ENCODE measurements around the gene OR1K1. TPM values are rescaled to one million over a fixed set of nuclear protein-coding genes. Genes with fewer than 3 reads are reported as not detected.
A peak's percentile ranks its signal among the peaks of the same experiment; 100 is the strongest.

Gene OR1K1
- total RNA-seq, 1 experiment from 2014 or later: not detected

DNA sequence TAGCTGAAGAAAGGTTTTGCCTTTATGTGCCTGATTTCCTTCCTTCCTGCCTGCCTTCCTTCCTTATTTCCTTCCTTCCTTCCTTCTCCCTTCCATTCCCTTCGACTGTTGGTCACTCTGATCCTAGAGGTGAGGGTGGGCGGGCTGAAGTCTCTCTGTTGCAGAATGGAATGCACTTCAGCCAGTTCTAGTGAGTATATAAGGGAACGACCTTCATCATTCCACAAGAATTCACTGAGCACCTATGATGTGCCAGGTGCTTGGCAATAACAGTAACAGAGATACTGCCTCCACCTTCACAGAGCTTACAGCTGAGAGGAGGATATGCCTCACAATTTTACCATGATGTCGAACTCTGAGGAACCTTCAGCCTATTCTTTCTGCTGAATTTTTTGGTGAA, 19.9 kb upstream of the OR1K1 start:
- Histone ChIP-seq H3F3A (ENCODE audit: insufficient read depth, low read depth) (no peaks in the 10 kb centered on the region), H3K27me3 (ENCODE audit: insufficient read depth, low read depth) (no peaks in the 10 kb centered on the region), H4K20me1 (ENCODE audit: insufficient read depth) (no peaks in the 10 kb centered on the region), H3K4me1 (replicated peaks; ENCODE audit: insufficient read depth) (peaks cover 19% of the 10 kb centered on the region), H3K9me3 (ENCODE audit: insufficient read depth, low read depth) (no peaks in the 10 kb centered on the region), H3K36me3 (ENCODE audit: low read depth) (no peaks in the 10 kb centered on the region), H3K4me3 (no peak overlapping the region), H2AFZ (no peak overlapping the region), H3K27ac (no peak overlapping the region), H3K79me2 (ENCODE audit: low read depth) (no peaks in the 10 kb centered on the region), H3K4me2 (no peak overlapping the region), H3K9me2 (ENCODE audit: insufficient read depth) (no peaks in the 10 kb centered on the region; the same call in 1 of the 2 replicates)
- peak in 1 of 2 experiments; percentile 45 for DNase-seq
- no TSS peak for BruUV-seq (replicated peaks)
- POLR2A ChIA-PET (ENCODE audit: unreplicated experiment): no interaction called here
- TF ChIP-seq EZH2 (IDR thresholded peaks at IDR 0.05; ENCODE audit: low read depth): no peak
- TF ChIP-seq, protein P1, sequence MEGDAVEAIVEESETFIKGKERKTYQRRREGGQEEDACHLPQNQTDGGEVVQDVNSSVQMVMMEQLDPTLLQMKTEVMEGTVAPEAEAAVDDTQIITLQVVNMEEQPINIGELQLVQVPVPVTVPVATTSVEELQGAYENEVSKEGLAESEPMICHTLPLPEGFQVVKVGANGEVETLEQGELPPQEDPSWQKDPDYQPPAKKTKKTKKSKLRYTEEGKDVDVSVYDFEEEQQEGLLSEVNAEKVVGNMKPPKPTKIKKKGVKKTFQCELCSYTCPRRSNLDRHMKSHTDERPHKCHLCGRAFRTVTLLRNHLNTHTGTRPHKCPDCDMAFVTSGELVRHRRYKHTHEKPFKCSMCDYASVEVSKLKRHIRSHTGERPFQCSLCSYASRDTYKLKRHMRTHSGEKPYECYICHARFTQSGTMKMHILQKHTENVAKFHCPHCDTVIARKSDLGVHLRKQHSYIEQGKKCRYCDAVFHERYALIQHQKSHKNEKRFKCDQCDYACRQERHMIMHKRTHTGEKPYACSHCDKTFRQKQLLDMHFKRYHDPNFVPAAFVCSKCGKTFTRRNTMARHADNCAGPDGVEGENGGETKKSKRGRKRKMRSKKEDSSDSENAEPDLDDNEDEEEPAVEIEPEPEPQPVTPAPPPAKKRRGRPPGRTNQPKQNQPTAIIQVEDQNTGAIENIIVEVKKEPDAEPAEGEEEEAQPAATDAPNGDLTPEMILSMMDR (conservative IDR thresholded peaks at IDR 0.05): no peak
- CTCF ChIA-PET: no interaction called here
- intact Hi-C loops (cut with micrococcal nuclease; ENCODE audit: unreplicated experiment): no loop called here

DNA sequence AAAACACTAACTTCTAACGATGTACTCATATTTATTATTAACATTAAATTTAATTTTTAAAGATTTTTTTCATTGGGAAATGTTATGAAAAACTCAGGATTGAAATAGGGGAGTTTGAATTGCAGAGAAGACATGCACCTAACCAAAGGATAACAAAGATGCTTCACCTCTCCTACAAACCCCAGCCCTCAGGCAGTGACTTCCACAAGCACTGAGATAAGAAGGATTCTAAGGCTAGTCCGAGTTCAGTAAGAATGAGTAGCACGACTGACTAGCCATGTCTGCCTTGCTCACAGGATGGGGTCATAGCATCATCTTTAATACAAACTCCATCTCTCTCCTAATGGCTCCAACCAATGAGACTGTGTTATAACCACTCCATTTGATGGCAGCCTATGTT, 18.3 kb upstream of the OR1K1 start:
- TF ChIP-seq, protein P1 (conservative IDR thresholded peaks at IDR 0.05): no peak
- TF ChIP-seq EZH2 (IDR thresholded peaks at IDR 0.05; ENCODE audit: low read depth): no peak
- Histone ChIP-seq H3K4me1 (replicated peaks; ENCODE audit: insufficient read depth) (peaks cover 19% of the 10 kb centered on the region), H3K27me3 (ENCODE audit: insufficient read depth, low read depth) (no peaks in the 10 kb centered on the region), H2AFZ (no peak overlapping the region), H3F3A (ENCODE audit: insufficient read depth, low read depth) (no peaks in the 10 kb centered on the region), H3K9me2 (ENCODE audit: insufficient read depth) (no peaks in the 10 kb centered on the region; the same call in 1 of the 2 replicates), H3K4me3 (no peak overlapping the region), H4K20me1 (ENCODE audit: insufficient read depth) (no peaks in the 10 kb centered on the region), H3K36me3 (ENCODE audit: low read depth) (no peaks in the 10 kb centered on the region), H3K27ac (no peak overlapping the region), H3K9me3 (ENCODE audit: insufficient read depth, low read depth) (no peaks in the 10 kb centered on the region), H3K4me2 (no peak overlapping the region), H3K79me2 (ENCODE audit: low read depth) (no peaks in the 10 kb centered on the region)
- BruUV-seq (replicated peaks): no TSS peak
- ChIA-PET CTCF (no interaction called here), POLR2A (ENCODE audit: unreplicated experiment) (no interaction called here)
- intact Hi-C loops (cut with micrococcal nuclease; ENCODE audit: unreplicated experiment): no loop called here
- no peak for DNase-seq

DNA sequence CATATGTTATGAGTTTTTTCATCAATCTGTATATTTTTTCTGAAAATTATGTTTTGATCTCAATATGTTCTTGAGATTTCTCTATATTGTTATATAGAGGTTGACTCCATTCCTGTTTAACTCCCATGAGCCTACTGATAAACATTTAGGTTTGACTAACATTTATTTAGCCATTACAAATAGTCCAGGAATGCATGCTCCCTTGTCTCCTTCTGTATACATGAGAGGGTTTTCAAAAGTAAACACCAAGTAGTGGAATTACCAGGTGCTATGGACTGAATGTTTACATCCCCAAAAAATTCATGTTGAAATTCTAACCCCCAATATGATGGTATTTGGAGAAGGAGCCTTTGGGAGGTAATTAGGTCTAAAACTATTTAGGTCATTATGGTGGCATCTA, 14.7 kb upstream of the OR1K1 start:
- no peak overlapping the region for H3K4me2 ChIP-seq
- H4K20me1 ChIP-seq (ENCODE audit: insufficient read depth): no peaks in the 10 kb centered on the region
- no peak overlapping the region for H3K4me3 ChIP-seq
- no peaks in the 10 kb centered on the region for H3K36me3 ChIP-seq (ENCODE audit: low read depth)
- H3K27ac ChIP-seq: no peak overlapping the region
- no peaks in the 10 kb centered on the region for H3K9me3 ChIP-seq (ENCODE audit: insufficient read depth, low read depth)
- no peaks in the 10 kb centered on the region for H3F3A ChIP-seq (ENCODE audit: insufficient read depth, low read depth)
- no peaks in the 10 kb centered on the region for H3K79me2 ChIP-seq (ENCODE audit: low read depth)
- no peaks in the 10 kb centered on the region for H3K9me2 ChIP-seq (ENCODE audit: insufficient read depth)
- ChIA-PET POLR2A (ENCODE audit: unreplicated experiment) (no interaction called here), CTCF (no interaction called here)
- no peaks in the 10 kb centered on the region for H3K27me3 ChIP-seq (ENCODE audit: insufficient read depth, low read depth)
- BruUV-seq (replicated peaks): no TSS peak
- TF ChIP-seq, protein P1 (conservative IDR thresholded peaks at IDR 0.05): no peak
- no peak for TF ChIP-seq EZH2 (IDR thresholded peaks at IDR 0.05; ENCODE audit: low read depth)
- DNase-seq: no peak
- intact Hi-C loops (cut with micrococcal nuclease; ENCODE audit: unreplicated experiment): no loop called here
- H2AFZ ChIP-seq: no peak overlapping the region
- no peaks in the 10 kb centered on the region for H3K4me1 ChIP-seq (replicated peaks; ENCODE audit: insufficient read depth)

All from PC-9 (cell line).